Measurements from ENCODE around the gene BRD2. TPM values are rescaled to one million over a fixed set of nuclear protein-coding genes. Genes with fewer than 3 reads are reported as not detected.
A peak's percentile ranks its signal among the peaks of the same experiment; 100 is the strongest.

BRD2 gene
- total RNA-seq, 3 donors from 2014 or later: 133 to 195 (median 168) TPM

GRCh38 chr6:33008944-33009861 is 40.8 kb downstream of the BRD2 start, which contains the start of gene HLA-DOA:
Gene HLA-DOA (minus strand): TSS chr6:33009591.
- ATAC-seq: peak; percentile 83
- Histone ChIP-seq H3K4me1 (ENCODE audit: low read depth) (no peaks in the 10 kb centered on the region), H3K4me3 (no peak within 1 kb of the TSS), H3K9me3 (no peaks in the 10 kb centered on the region), H3K36me3 (ENCODE audit: low read depth) (no peaks in the 10 kb centered on the region)
- no peak for TF ChIP-seq CTCF (IDR thresholded peaks at IDR 0.05)
- intact Hi-C loops (cut with DNase I, micrococcal nuclease): no loop called here
- DNase-seq: no peak

- Histone ChIP-seq H3K4me3 (no peak overlapping the region), H3K36me3 (ENCODE audit: low read depth) (no peaks in the 10 kb centered on the region), H3K9me3 (no peaks in the 10 kb centered on the region), H3K4me1 (ENCODE audit: low read depth) (no peaks in the 10 kb centered on the region)
- DNase-seq (no peak), ATAC-seq (no peak)
- TF ChIP-seq CTCF (IDR thresholded peaks at IDR 0.05): no peak
- intact Hi-C loops (cut with DNase I, micrococcal nuclease): loop anchor here (10.0 kb wide), 2 partner anchors 64 to 234 kb away; partner anchors contain the start of genes HLA-DPA1 (in 2 of the 2) and HLA-DPB1 (in 2 of the 2)
These were observed 42.0 kb downstream of the BRD2 start for GRCh38 chr6:33010356-33010755.

GRCh38 chr6:33013608-33014007 is 45.2 kb downstream of the BRD2 start:
- TF ChIP-seq CTCF (IDR thresholded peaks at IDR 0.05): no peak
- no peaks in the 10 kb centered on the region for H3K9me3 ChIP-seq
- ATAC-seq (no peak), DNase-seq (no peak)
- H3K36me3 ChIP-seq (ENCODE audit: low read depth): no peaks in the 10 kb centered on the region
- intact Hi-C loops (cut with DNase I, micrococcal nuclease): loop anchor here (10.0 kb wide), 2 partner anchors 61 to 231 kb away; partner anchors contain the start of genes HLA-DPA1 (in 2 of the 2) and HLA-DPB1 (in 2 of the 2)
- no peaks in the 10 kb centered on the region for H3K4me1 ChIP-seq (ENCODE audit: low read depth)
- H3K4me3 ChIP-seq: no peak overlapping the region

- Histone ChIP-seq H3K9me3 (no peaks in the 10 kb centered on the region), H3K4me1 (ENCODE audit: low read depth) (peaks cover 7% of the 10 kb centered on the region), H3K36me3 (ENCODE audit: low read depth) (no peaks in the 10 kb centered on the region), H3K4me3 (no peak overlapping the region)
- peak in 1 of 3 donors; percentile 82 for DNase-seq
- peak; percentile 46 for TF ChIP-seq CTCF (IDR thresholded peaks at IDR 0.05)
- ATAC-seq: peak; percentile 69
- intact Hi-C loops (cut with DNase I, micrococcal nuclease): loop anchor here (5.0 to 10.0 kb wide), 3 partner anchors 60 to 230 kb away; partner anchors contain the start of genes HLA-DPA1 (in 2 of the 2) and HLA-DPB1 (in 2 of the 2)
These were observed 46.6 kb downstream of the BRD2 start for GRCh38 chr6:33014841-33015634.

- TF ChIP-seq CTCF (IDR thresholded peaks at IDR 0.05): no peak
- ATAC-seq: no peak
- intact Hi-C loops (cut with DNase I, micrococcal nuclease): loop anchor here (5.0 to 10.0 kb wide), 3 partner anchors 59 to 229 kb away; partner anchors contain the start of genes HLA-DPA1 (in 2 of the 2) and HLA-DPB1 (in 2 of the 2)
- no peak overlapping the region for H3K4me3 ChIP-seq
- peaks cover 7% of the 10 kb centered on the region for H3K4me1 ChIP-seq (ENCODE audit: low read depth)
- DNase-seq: no peak
- no peaks in the 10 kb centered on the region for H3K36me3 ChIP-seq (ENCODE audit: low read depth)
- no peaks in the 10 kb centered on the region for H3K9me3 ChIP-seq
These were observed 47.4 kb downstream of the BRD2 start for GRCh38 chr6:33015798-33016197.

Data from mucosa of descending colon (tissue), 3 donors.